Endothelial cell (in vitro differentiated cells): ENCODE results near the gene LPAR5. TPM values are rescaled to one million over a fixed set of nuclear protein-coding genes. Genes with fewer than 3 reads are reported as not detected.

ENCODE experiments used
- DNase-seq: peaks from one replicate; pipeline ENCODE4 v3.0.0; 2021; ENCODE audit warnings: low spot score
- H3K27ac Mint-ChIP-seq: one replicate; pipeline ENCODE4 v1.8.0; 2021; ENCODE audit warnings: mixed read lengths, inconsistent platforms; ENCODE audit not compliant: unreplicated experiment
- H3K27me3 Mint-ChIP-seq: one replicate; pipeline ENCODE4 v1.8.0; 2021; ENCODE audit warnings: mild to moderate bottlenecking, moderate library complexity, mixed read lengths, inconsistent platforms; ENCODE audit not compliant: unreplicated experiment
- H3K36me3 Mint-ChIP-seq: one replicate; pipeline ENCODE4 v1.8.0; 2021; ENCODE audit warnings: mild to moderate bottlenecking, low read depth, mixed read lengths, inconsistent platforms; ENCODE audit not compliant: unreplicated experiment
- H3K4me1 Mint-ChIP-seq: one replicate; pipeline ENCODE4 v1.8.0; 2021; ENCODE audit warnings: mild to moderate bottlenecking, mixed read lengths, inconsistent platforms; ENCODE audit not compliant: unreplicated experiment
- H3K4me3 Mint-ChIP-seq: one replicate; pipeline ENCODE4 v1.8.0; 2021; ENCODE audit warnings: mild to moderate bottlenecking, mixed read lengths, inconsistent platforms; ENCODE audit not compliant: unreplicated experiment
- H3K9me3 Mint-ChIP-seq: one replicate; pipeline ENCODE4 v1.8.0; 2021; ENCODE audit warnings: mixed read lengths, inconsistent platforms; ENCODE audit not compliant: unreplicated experiment
- CTCF ChIP-seq: fragments of 200-600 bp; sonication (generic); IDR thresholded peaks from one replicate; pipeline ENCODE4 v1.5.0; 2021; ENCODE audit warnings: antibody characterized with exemption; ENCODE audit not compliant: unreplicated experiment
- total RNA-seq: library from RNA; stranded (reverse); fragmentation: NEBNext Ultra II Directional; extraction: Animal tissue kit (Norgen Biotek cat#: 25700); gene quantifications from one replicate; pipeline ENCODE4 v1.2.1, GENCODE V29; 2021; ENCODE audit not compliant: unreplicated experiment

Gene LPAR5
- total RNA-seq, 1 donor from 2014 or later = 2.7 TPM

- peak; percentile 34 for DNase-seq
- Mint-ChIP-seq H3K9me3 (no peaks in the 10 kb centered on the region), H3K27me3 (peaks cover 7% of the 10 kb centered on the region), H3K4me1 (peaks cover 59% of the 10 kb centered on the region), H3K4me3 (peak overlapping the region; percentile 10), H3K36me3 (peaks cover 34% of the 10 kb centered on the region), H3K27ac (peak overlapping the region; percentile 99)
- TF ChIP-seq CTCF = no peak
Measured at GRCh38 chr12:6644903-6645302, 9.1 kb upstream of the LPAR5 start.

GRCh38 chr12:6644257-6644596 lies 8.5 kb upstream of the LPAR5 start:
- peaks cover 34% of the 10 kb centered on the region for H3K36me3 Mint-ChIP-seq
- peak overlapping the region; percentile 99 for H3K27ac Mint-ChIP-seq
- peak overlapping the region; percentile 71 for H3K4me3 Mint-ChIP-seq
- H3K9me3 Mint-ChIP-seq = no peaks in the 10 kb centered on the region
- peak; percentile 37 for DNase-seq
- H3K27me3 Mint-ChIP-seq = peaks cover 10% of the 10 kb centered on the region
- H3K4me1 Mint-ChIP-seq = peaks cover 62% of the 10 kb centered on the region
- TF ChIP-seq CTCF = no peak

GRCh38 chr12:6643569-6644256 lies 8.0 kb upstream of the LPAR5 start:
- peak overlapping the region; percentile 99 for H3K27ac Mint-ChIP-seq
- H3K36me3 Mint-ChIP-seq = peaks cover 34% of the 10 kb centered on the region
- peaks cover 67% of the 10 kb centered on the region for H3K4me1 Mint-ChIP-seq
- H3K27me3 Mint-ChIP-seq = peaks cover 11% of the 10 kb centered on the region
- DNase-seq = no peak
- H3K9me3 Mint-ChIP-seq = no peaks in the 10 kb centered on the region
- H3K4me3 Mint-ChIP-seq = peak overlapping the region; percentile 71
- TF ChIP-seq CTCF = no peak

- no peak overlapping the region for H3K27ac Mint-ChIP-seq
- H3K27me3 Mint-ChIP-seq = peaks cover 11% of the 10 kb centered on the region
- H3K4me3 Mint-ChIP-seq = no peak overlapping the region
- H3K9me3 Mint-ChIP-seq = no peaks in the 10 kb centered on the region
- peaks cover 77% of the 10 kb centered on the region for H3K4me1 Mint-ChIP-seq
- H3K36me3 Mint-ChIP-seq = peaks cover 19% of the 10 kb centered on the region
- DNase-seq = no peak
- TF ChIP-seq CTCF = no peak
Measured at GRCh38 chr12:6641131-6641530, 5.4 kb upstream of the LPAR5 start.

- no peak for TF ChIP-seq CTCF
- H3K9me3 Mint-ChIP-seq = no peaks in the 10 kb centered on the region
- DNase-seq = no peak
- H3K27me3 Mint-ChIP-seq = peaks cover 10% of the 10 kb centered on the region
- peaks cover 80% of the 10 kb centered on the region for H3K4me1 Mint-ChIP-seq
- peaks cover 19% of the 10 kb centered on the region for H3K36me3 Mint-ChIP-seq
- peak overlapping the region; percentile 34 for H3K27ac Mint-ChIP-seq
- no peak overlapping the region for H3K4me3 Mint-ChIP-seq
Measured at GRCh38 chr12:6640497-6640896, 4.7 kb upstream of the LPAR5 start.
